Psoas muscle (tissue), 8 donors: ENCODE data around the gene LRCH4. TPM values are rescaled to one million over a fixed set of nuclear protein-coding genes. Genes with fewer than 3 reads are reported as not detected.

Experiments
- ATAC-seq, 4 donors: fragments of 200-7000 bp; cut with Tn5 transposase; one replicate each; pipeline ENCODE4 v1.9.1; 2020; ENCODE audit warnings: moderate library complexity in 3 of 4, mild to moderate bottlenecking in 2 of 4
- DNase-seq, 2 donors: peaks; one replicate each; pipeline ENCODE4 v3.0.0-alpha.2; 2020
- H3K27ac ChIP-seq: fragments of 200-600 bp; one replicate; pipeline ENCODE4 v1.8.0; 2022
- H3K27me3 ChIP-seq, 3 donors: fragments of 200-600 bp in 1 of 3; one replicate each; pipeline versions ENCODE4 v1.6.1 to v1.8.0; 2013 to 2022; ENCODE audit warnings: low read length in 2 of 3, mild to moderate bottlenecking in 2 of 3, moderate library complexity in 1 of 3; ENCODE audit not compliant: insufficient read depth in 3 of 3
- H3K36me3 ChIP-seq, 2 donors: fragments of 200-600 bp in 1 of 2; one replicate each; pipeline versions ENCODE4 v1.6.1 to v1.8.0; 2013 to 2022; ENCODE audit warnings: low read depth in 1 of 2, mild to moderate bottlenecking in 1 of 2, moderate library complexity in 1 of 2; ENCODE audit not compliant: insufficient read depth in 1 of 2
- H3K4me1 ChIP-seq: fragments of 200-600 bp; one replicate; pipeline ENCODE4 v1.8.0; 2022
- H3K4me3 ChIP-seq: fragments of 200-600 bp; one replicate; pipeline ENCODE4 v1.8.0; 2022; ENCODE audit warnings: mild to moderate bottlenecking
- H3K9me3 ChIP-seq: fragments of 200-600 bp; one replicate; pipeline ENCODE4 v1.8.0; 2022
- CTCF ChIP-seq: fragments of 200-600 bp; IDR thresholded peaks from one replicate; pipeline ENCODE4 v1.8.0; 2022; ENCODE audit warnings: antibody characterized with exemption
- WGBS, 3 donors: extraction: QIAGEN DNeasy Blood & Tissue Kit; methylation state at CpG; one replicate each; pipeline versions ENCODE4 v1.1.6 to v1.1.7; 2013; 5-methylcytosine and 5-hydroxymethylcytosine counted together
- intact Hi-C, 2 donors: fragments of 100-400 bp; cut with DNase I; formaldehyde crosslinking; loops; one replicate each; pipeline versions ENCODE4 v1.11.0 to v1.14.2; 2022
- polyA plus RNA-seq, 3 donors: library from polyadenylated mRNA; stranded (reverse); fragments of 200-250 nt; gene quantifications; one replicate each; pipeline ENCODE4 v1.2.3, GENCODE V29; 2013
- total RNA-seq, 4 donors: library from RNA; stranded (reverse); fragmentation: NEBNext Ultra II Directional in 2 of 4; extraction: Animal tissue kit (Norgen Biotek cat#: 25700) in 2 of 4; gene quantifications; one replicate each; pipeline versions ENCODE4 v1.2.1 to v1.2.4, GENCODE V29; 2021 to 2023
- donor health status: healthy with polysubstance abuse.
- donor health status: DM: no; HTN: no; CAD: no; lungs with moderate emphysema.
- donor health status: Bipolar disorder and iron deficiency.
- donor health status: healthy.
- donor health status: DM: yes; HTN: yes; CAD: no.
- donor health status: DM: no; HTN: no; CAD: no.
- donor health status: DM: no; HTN: no; CAD: no.
- donor health status: DM: yes; HTN: yes; CAD: no.

Gene LRCH4
- total and polyA plus RNA-seq, 7 donors = 16.7 to 41.5 (median 33.5) TPM

DNA sequence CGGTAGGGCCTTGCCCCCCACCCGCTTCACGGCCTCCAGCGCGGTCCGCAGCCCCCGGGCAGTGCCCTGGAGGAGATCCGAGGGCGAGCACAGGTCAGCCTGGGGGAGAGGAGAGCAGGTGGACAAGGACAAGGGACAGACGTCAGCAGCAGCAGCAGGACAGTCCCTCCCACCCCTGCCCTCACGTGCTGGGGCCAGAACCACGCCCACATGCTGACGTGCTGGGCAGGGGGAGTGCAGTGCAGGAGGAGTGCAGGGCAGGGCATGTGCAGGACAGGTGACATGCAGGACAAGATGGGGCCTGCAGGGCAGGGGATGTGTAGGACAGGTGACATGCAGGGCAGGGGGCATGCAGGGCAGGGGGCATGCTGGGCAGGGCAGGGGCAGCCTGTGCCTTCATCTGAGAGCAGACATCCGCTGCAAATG lies 10.7 kb downstream of the LRCH4 start:
- 78 to 85% (median 80%) methylated on average over 10 to 14 of the region's 14 CpGs for WGBS, 3 donors
- no peak overlapping the region for H3K4me3 ChIP-seq
- peaks cover 15 to 77% of the 10 kb centered on the region in 2 donors for H3K36me3 ChIP-seq
- no peaks in the 10 kb centered on the region for H3K9me3 ChIP-seq
- peaks cover 0 to 57% (median 10%) of the 10 kb centered on the region in 3 donors for H3K27me3 ChIP-seq
- no peak for TF ChIP-seq CTCF
- intact Hi-C loops = loop anchor here in 1 of 2 donors (5.0 kb wide), 1 partner anchor 112 kb away; no protein-coding TSS in a partner anchor
- H3K27ac ChIP-seq = no peak overlapping the region
- ATAC-seq (no peak), DNase-seq (no peak)
- H3K4me1 ChIP-seq = no peaks in the 10 kb centered on the region

DNA sequence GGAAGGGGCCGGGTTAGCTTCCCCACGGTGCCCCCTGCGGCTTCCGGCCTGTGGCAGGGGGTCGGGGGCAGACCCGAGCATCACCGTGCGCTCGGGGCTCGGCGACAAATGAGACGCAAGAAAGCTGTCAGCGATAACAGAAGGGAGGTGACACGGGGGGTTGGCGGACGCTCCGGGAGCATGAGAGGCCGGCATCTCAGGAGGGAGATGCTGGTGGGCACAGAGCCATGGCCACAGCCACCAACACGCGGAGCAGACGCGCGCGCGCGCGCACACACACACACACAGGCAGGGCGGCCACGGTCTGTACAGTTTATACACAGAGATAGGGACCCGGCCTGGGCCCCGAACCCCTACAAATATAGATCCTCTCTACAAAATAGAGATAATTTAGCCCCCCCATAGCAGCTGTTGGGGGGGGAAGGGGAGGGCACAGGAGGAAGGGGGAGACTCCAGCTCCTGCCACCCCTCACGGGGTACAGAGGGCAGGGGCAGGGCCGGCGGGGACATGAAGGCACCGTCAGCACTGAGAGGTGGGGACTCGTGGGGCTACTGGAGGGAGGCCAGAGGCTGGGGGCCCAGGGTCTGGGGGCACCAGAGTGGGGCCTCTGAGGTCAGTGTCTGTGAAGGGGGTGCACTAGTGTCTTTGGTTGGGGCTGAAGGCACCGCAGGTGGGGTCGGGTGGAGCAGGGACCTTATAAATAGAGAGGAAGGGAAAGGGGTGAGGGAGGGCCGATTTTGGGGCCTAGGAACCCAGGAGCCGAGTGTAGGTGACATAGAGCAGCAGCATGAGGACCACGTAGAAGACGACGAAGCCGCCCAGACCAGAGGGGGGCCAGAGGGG lies 11.3 kb downstream of the LRCH4 start:
- H3K4me3 ChIP-seq = no peak overlapping the region
- H3K36me3 ChIP-seq = peaks cover 15 to 72% of the 10 kb centered on the region in 2 donors
- no peak overlapping the region for H3K27ac ChIP-seq
- no peak for TF ChIP-seq CTCF
- ATAC-seq = no peak
- 91 to 94% (median 92%) methylated on average over 42 to 44 of the region's 44 CpGs for WGBS, 3 donors
- no peaks in the 10 kb centered on the region for H3K4me1 ChIP-seq
- intact Hi-C loops = loop anchor here in 1 of 2 donors (5.0 kb wide), 1 partner anchor 113 kb away; no protein-coding TSS in a partner anchor
- peaks cover 0 to 60% (median 14%) of the 10 kb centered on the region in 3 donors for H3K27me3 ChIP-seq
- no peaks in the 10 kb centered on the region for H3K9me3 ChIP-seq
- no peak for DNase-seq

GRCh38 chr7:100573691-100574361 lies 12.1 kb downstream of the LRCH4 start, which contains the start of gene SAP25:
SAP25 (minus strand) TSS chr7:100573900; CDS start chr7:100573742, 158 bp downstream.
- TF ChIP-seq CTCF = no peak
- no peak within 1 kb of the TSS for H3K27ac ChIP-seq
- peaks cover 0 to 60% (median 14%) of the 10 kb centered on the region in 3 donors for H3K27me3 ChIP-seq
- H3K36me3 ChIP-seq = peaks cover 15 to 64% of the 10 kb centered on the region in 2 donors
- H3K9me3 ChIP-seq = no peaks in the 10 kb centered on the region
- DNase-seq (no peak), ATAC-seq (no peak)
- no peaks in the 10 kb centered on the region for H3K4me1 ChIP-seq
- intact Hi-C loops = no loop called here
- H3K4me3 ChIP-seq = no peak within 1 kb of the TSS
- 92 to 93% (median 93%) methylated on average over 67 to 70 of the region's 70 CpGs for WGBS, 3 donors

DNA sequence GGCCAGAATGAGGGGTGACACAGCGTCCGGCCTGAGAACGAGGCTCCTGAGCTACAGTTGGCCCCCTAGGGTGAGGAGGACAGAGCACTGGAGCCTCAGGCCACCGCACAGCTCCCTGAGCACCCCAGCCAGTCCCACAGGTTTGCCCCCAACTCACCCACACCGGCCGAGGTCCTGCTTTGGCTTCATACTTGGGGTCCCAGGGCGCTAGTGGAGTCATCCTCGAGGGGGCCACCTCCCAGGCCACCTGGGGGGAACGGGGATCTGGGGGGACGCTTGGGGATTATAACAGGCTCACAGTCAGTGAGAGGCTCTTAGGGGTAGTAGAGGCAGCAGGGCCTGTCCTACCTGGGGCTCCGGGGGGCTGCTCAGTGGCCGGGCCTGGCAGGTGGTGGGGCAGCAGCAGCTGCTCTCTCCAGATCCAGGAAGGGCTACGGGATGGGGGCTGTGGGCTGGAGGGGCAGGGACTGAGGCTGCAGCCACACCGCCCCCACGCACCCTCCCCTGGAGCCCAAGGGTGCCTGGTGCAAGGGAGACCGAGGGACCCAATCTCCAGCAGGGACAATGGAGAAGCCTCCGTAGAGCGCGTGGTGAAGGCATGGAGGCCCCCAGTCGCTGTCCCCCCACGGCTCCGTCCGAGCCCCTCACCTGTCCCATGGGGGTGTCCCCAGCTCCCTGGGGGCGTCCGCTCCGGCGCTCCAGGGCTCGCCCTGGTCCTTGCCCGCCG lies 12.8 kb downstream of the LRCH4 start:
- no peak for DNase-seq
- Histone ChIP-seq H3K4me3 (no peak overlapping the region), H3K36me3 (peaks cover 15 to 57% of the 10 kb centered on the region in 2 donors), H3K9me3 (no peaks in the 10 kb centered on the region), H3K27ac (no peak overlapping the region), H3K27me3 (peaks cover 0 to 60% (median 14%) of the 10 kb centered on the region in 3 donors), H3K4me1 (no peaks in the 10 kb centered on the region)
- TF ChIP-seq CTCF = no peak
- intact Hi-C loops = no loop called here
- WGBS, 3 donors = 90 to 92% (median 91%) methylated on average over 28 to 30 of the region's 30 CpGs
- ATAC-seq = no peak
